OCI-LY1 (cell line): ENCODE data around the gene TRPM6.

ENCODE experiments used
- EZH2 ChIP-seq: fragments of 200-600 bp; sonication (generic), shearing (Covaris generic); IDR thresholded peaks from 2 replicates; pipeline ENCODE4 v1.8.0; 2017; ENCODE audit warnings: borderline replicate concordance, mixed run types, mild to moderate bottlenecking, antibody characterized with exemption, low read length, moderate library complexity, mixed read lengths
- TF ChIP-seq, protein P1 (sequence below): fragments of 200-600 bp; sonication (generic), shearing (Covaris generic); IDR thresholded peaks from 2 replicates; pipeline ENCODE4 v1.5.1; 2017; ENCODE audit warnings: mild to moderate bottlenecking, antibody characterized with exemption, low read length, moderate library complexity, mixed read lengths

GRCh38 chr9:74760031-74760700 lies 127.6 kb downstream of the TRPM6 start:
- TF ChIP-seq, protein P1, sequence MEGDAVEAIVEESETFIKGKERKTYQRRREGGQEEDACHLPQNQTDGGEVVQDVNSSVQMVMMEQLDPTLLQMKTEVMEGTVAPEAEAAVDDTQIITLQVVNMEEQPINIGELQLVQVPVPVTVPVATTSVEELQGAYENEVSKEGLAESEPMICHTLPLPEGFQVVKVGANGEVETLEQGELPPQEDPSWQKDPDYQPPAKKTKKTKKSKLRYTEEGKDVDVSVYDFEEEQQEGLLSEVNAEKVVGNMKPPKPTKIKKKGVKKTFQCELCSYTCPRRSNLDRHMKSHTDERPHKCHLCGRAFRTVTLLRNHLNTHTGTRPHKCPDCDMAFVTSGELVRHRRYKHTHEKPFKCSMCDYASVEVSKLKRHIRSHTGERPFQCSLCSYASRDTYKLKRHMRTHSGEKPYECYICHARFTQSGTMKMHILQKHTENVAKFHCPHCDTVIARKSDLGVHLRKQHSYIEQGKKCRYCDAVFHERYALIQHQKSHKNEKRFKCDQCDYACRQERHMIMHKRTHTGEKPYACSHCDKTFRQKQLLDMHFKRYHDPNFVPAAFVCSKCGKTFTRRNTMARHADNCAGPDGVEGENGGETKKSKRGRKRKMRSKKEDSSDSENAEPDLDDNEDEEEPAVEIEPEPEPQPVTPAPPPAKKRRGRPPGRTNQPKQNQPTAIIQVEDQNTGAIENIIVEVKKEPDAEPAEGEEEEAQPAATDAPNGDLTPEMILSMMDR: no peak
- no peak for TF ChIP-seq EZH2
